Endodermal cell (in vitro differentiated cells): ENCODE results near the gene SLC16A12. TPM values are rescaled to one million over a fixed set of nuclear protein-coding genes. Genes with fewer than 3 reads are reported as not detected.

Experiments
- DNase-seq: peaks from one replicate; pipeline ENCODE4 v3.0.0-alpha.2; 2017
- H3K27ac ChIP-seq: 2 replicates; pipeline ENCODE4 v1.5.1; 2013; ENCODE audit warnings: mild to moderate bottlenecking, low read depth, low read length, moderate library complexity
- H3K27me3 ChIP-seq: 2 replicates; pipeline ENCODE4 v1.6.1; 2013; ENCODE audit warnings: mild to moderate bottlenecking, low read length, moderate library complexity; ENCODE audit not compliant: insufficient read depth, control insufficient read depth, poor library complexity, severe bottlenecking
- H3K36me3 ChIP-seq: 2 replicates; pipeline ENCODE4 v1.7.0; 2013; ENCODE audit warnings: mild to moderate bottlenecking, low read length, moderate library complexity; ENCODE audit not compliant: control insufficient read depth, insufficient read depth
- H3K4me1 ChIP-seq: one replicate; pipeline ENCODE4 v1.7.0; 2013; ENCODE audit warnings: low read length; ENCODE audit not compliant: control insufficient read depth, insufficient read depth
- H3K4me3 ChIP-seq: 2 replicates; pipeline ENCODE4 v1.5.1; 2013; ENCODE audit warnings: mild to moderate bottlenecking, low read length, moderate library complexity
- H3K9ac ChIP-seq: 2 replicates; pipeline ENCODE4 v1.6.1; 2013; ENCODE audit warnings: mild to moderate bottlenecking, low read length, moderate library complexity; ENCODE audit not compliant: poor library complexity, severe bottlenecking; ENCODE audit errors: extremely low read depth
- H3K9me3 ChIP-seq: 2 replicates; pipeline ENCODE4 v1.6.1; 2013; ENCODE audit warnings: mild to moderate bottlenecking, low read length, moderate library complexity; ENCODE audit not compliant: control insufficient read depth
- H3K27ac Mint-ChIP-seq: 2 replicates; pipeline ENCODE4 v1.8.0; 2020; ENCODE audit warnings: mixed read lengths
- H3K27me3 Mint-ChIP-seq: 2 replicates; pipeline ENCODE4 v1.8.0; 2021; ENCODE audit warnings: mild to moderate bottlenecking, mixed read lengths; ENCODE audit not compliant: insufficient read depth
- H3K36me3 Mint-ChIP-seq: 2 replicates; pipeline ENCODE4 v1.8.0; 2020; ENCODE audit warnings: low read depth, mixed read lengths
- H3K4me1 Mint-ChIP-seq: 2 replicates; pipeline ENCODE4 v1.8.0; 2020; ENCODE audit warnings: mixed read lengths
- H3K4me3 Mint-ChIP-seq: 2 replicates; pipeline ENCODE4 v1.8.0; 2020; ENCODE audit warnings: mild to moderate bottlenecking, moderate library complexity, mixed read lengths
- H3K9me3 Mint-ChIP-seq: 2 replicates; pipeline ENCODE4 v1.8.0; 2020; ENCODE audit warnings: mild to moderate bottlenecking, mixed read lengths
- WGBS, 2 experiments: methylation state at CpG; one replicate each; pipeline versions ENCODE4 v1.1.5 to v1.1.7; 2013; ENCODE audit warnings: missing lambda C conversion rate in 2 of 2, mixed read lengths in 1 of 2; ENCODE audit not compliant: insufficient coverage in 1 of 2, insufficient read length in 1 of 2; 5-methylcytosine and 5-hydroxymethylcytosine counted together
- total RNA-seq, 2 donors: library from RNA; stranded (reverse); fragmentation: NEBNext Ultra II Directional in 1 of 2; extraction: Animal tissue kit (Norgen Biotek cat#: 25700) in 1 of 2; gene quantifications; 2 replicates in 1 of 2; 3 replicates in 1 of 2; pipeline ENCODE4 v1.2.1, GENCODE V29; 2021
- TF ChIP-seq, protein P1 (sequence below): fragments of 200-600 bp; sonication (generic); conservative IDR thresholded peaks from 2 replicates; pipeline ENCODE4 v1.5.0; 2021; ENCODE audit warnings: antibody characterized with exemption, mild to moderate bottlenecking

Gene SLC16A12
- total RNA-seq, 2 donors from 2014 or later: 0.33 to 2.3 TPM

DNA sequence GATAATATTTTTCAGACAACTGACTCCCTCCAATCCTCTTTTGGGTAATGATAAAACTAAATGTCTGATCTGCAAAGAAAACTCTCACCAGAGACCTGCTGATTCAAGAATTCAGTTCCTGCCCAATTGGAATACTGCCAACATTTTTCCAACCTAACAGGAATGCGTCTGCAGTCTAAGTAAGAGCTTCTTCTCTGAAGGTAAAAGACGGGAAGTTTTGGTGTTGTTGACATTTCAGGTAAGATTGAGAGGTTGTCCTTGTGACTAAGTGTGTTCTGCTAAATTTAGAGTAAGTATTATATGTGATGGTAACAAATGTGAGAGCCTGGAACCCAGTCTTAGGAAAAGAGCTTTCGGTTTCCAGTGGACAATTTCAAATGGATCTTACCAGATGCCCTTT lies 103.4 kb downstream of the SLC16A12 start:
- WGBS, 2 experiments: 93 to 100% methylated on average over 2 to 3 of the region's 3 CpGs
- Mint-ChIP-seq H3K4me3 (no peak overlapping the region), H3K4me1 (peaks cover 8% of the 10 kb centered on the region), H3K27me3 (no peaks in the 10 kb centered on the region), H3K9me3 (no peaks in the 10 kb centered on the region), H3K27ac (no peak overlapping the region), H3K36me3 (no peaks in the 10 kb centered on the region)
- DNase-seq: no peak
- no peaks in the 10 kb centered on the region for H3K9me3 ChIP-seq
- no peak overlapping the region for H3K9ac ChIP-seq
- no peaks in the 10 kb centered on the region for H3K27me3 ChIP-seq
- H3K36me3 ChIP-seq: no peaks in the 10 kb centered on the region
- TF ChIP-seq, protein P1, sequence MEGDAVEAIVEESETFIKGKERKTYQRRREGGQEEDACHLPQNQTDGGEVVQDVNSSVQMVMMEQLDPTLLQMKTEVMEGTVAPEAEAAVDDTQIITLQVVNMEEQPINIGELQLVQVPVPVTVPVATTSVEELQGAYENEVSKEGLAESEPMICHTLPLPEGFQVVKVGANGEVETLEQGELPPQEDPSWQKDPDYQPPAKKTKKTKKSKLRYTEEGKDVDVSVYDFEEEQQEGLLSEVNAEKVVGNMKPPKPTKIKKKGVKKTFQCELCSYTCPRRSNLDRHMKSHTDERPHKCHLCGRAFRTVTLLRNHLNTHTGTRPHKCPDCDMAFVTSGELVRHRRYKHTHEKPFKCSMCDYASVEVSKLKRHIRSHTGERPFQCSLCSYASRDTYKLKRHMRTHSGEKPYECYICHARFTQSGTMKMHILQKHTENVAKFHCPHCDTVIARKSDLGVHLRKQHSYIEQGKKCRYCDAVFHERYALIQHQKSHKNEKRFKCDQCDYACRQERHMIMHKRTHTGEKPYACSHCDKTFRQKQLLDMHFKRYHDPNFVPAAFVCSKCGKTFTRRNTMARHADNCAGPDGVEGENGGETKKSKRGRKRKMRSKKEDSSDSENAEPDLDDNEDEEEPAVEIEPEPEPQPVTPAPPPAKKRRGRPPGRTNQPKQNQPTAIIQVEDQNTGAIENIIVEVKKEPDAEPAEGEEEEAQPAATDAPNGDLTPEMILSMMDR: no peak
- no peak overlapping the region for H3K27ac ChIP-seq
- H3K4me3 ChIP-seq: no peak overlapping the region
- no peaks in the 10 kb centered on the region for H3K4me1 ChIP-seq

DNA sequence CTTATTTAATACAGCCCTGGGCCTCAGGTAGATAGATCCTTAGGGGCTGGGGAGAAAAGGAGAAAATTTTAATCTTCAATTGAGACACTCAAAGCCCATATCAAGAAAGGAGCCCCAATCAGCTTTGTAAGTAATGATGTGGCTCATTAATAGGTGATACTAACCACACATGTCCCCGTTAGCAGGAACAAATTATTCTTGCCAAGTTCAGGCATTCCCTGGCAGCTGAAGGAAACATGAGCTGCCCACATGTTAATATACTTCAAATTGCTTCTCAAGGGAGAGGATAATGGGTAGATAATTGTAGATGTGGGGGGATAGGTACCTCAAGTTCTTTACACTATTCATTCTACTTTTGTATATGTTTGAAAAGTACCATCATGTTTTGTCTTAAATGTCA lies 106.5 kb downstream of the SLC16A12 start:
- DNase-seq: no peak
- H3K27me3 Mint-ChIP-seq: no peaks in the 10 kb centered on the region
- peaks cover 27% of the 10 kb centered on the region for H3K4me1 Mint-ChIP-seq
- Histone ChIP-seq H3K4me1 (no peaks in the 10 kb centered on the region), H3K9ac (no peak overlapping the region), H3K27ac (no peak overlapping the region), H3K4me3 (no peak overlapping the region), H3K9me3 (no peaks in the 10 kb centered on the region), H3K27me3 (no peaks in the 10 kb centered on the region), H3K36me3 (no peaks in the 10 kb centered on the region)
- no peak overlapping the region for H3K27ac Mint-ChIP-seq
- H3K9me3 Mint-ChIP-seq: no peaks in the 10 kb centered on the region
- TF ChIP-seq, protein P1: no peak
- no peak overlapping the region for H3K4me3 Mint-ChIP-seq
- no peaks in the 10 kb centered on the region for H3K36me3 Mint-ChIP-seq
- 100% methylated on average over 1 of the region's 1 CpG for WGBS, 2 experiments

DNA sequence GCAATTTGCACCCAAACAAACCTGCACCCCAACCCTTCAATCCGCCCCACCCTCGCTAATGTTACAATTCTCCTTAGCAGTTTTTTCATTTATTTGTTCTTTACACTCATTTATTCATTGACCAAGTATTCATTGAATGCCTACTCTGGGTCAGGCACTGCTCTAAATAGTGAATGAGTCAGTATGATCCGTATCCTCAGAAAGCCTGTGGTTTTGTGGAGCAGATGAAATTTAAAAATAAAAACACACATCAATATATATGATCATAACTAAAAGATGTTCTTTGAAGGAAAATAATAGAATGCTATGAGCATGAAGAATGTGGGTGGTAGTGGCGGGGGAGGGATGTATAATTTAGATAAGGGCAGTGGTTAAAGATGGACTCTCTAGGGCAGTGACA lies 107.8 kb downstream of the SLC16A12 start:
- no peaks in the 10 kb centered on the region for H3K9me3 ChIP-seq
- no peaks in the 10 kb centered on the region for H3K36me3 ChIP-seq
- TF ChIP-seq, protein P1: no peak
- H3K9ac ChIP-seq: no peak overlapping the region
- Mint-ChIP-seq H3K4me1 (peaks cover 27% of the 10 kb centered on the region), H3K27me3 (no peaks in the 10 kb centered on the region), H3K4me3 (no peak overlapping the region), H3K36me3 (no peaks in the 10 kb centered on the region), H3K9me3 (no peaks in the 10 kb centered on the region), H3K27ac (no peak overlapping the region)
- H3K27ac ChIP-seq: no peak overlapping the region
- H3K4me3 ChIP-seq: no peak overlapping the region
- no peaks in the 10 kb centered on the region for H3K27me3 ChIP-seq
- 89% methylated on average over 4 of the region's 4 CpGs; no CpG with 5 or more reads in 1 of the 2 experiments for WGBS, 2 experiments
- H3K4me1 ChIP-seq: no peaks in the 10 kb centered on the region
- DNase-seq: no peak
